Ectodermal cell (in vitro differentiated cells): ENCODE measurements around the gene CADPS.

Experiments
- H3K27ac ChIP-seq: 2 replicates; pipeline ENCODE4 v1.7.0; 2013; ENCODE audit warnings: mild to moderate bottlenecking, low read depth, low read length; ENCODE audit not compliant: insufficient read depth, poor library complexity, severe bottlenecking
- H3K27me3 ChIP-seq: 2 replicates; pipeline ENCODE4 v1.7.0; 2013; ENCODE audit warnings: mild to moderate bottlenecking, low read length; ENCODE audit not compliant: insufficient read depth, control insufficient read depth, poor library complexity, severe bottlenecking
- H3K36me3 ChIP-seq: one replicate; pipeline ENCODE4 v1.7.0; 2013; ENCODE audit warnings: low read length; ENCODE audit not compliant: control insufficient read depth, insufficient read depth
- H3K4me1 ChIP-seq: one replicate; pipeline ENCODE4 v1.7.0; 2013; ENCODE audit warnings: low read length; ENCODE audit not compliant: control insufficient read depth, insufficient read depth
- H3K4me3 ChIP-seq: 2 replicates; pipeline ENCODE4 v1.7.0; 2013; ENCODE audit warnings: low read depth, low read length, control low read depth; ENCODE audit not compliant: insufficient read depth
- H3K9me3 ChIP-seq: 2 replicates; pipeline ENCODE4 v1.7.0; 2013; ENCODE audit warnings: mild to moderate bottlenecking, low read length, moderate library complexity; ENCODE audit not compliant: control insufficient read depth
- WGBS, 2 experiments: methylation state at CpG; one replicate each; pipeline ENCODE4 v1.1.7; 2013; ENCODE audit warnings: missing lambda C conversion rate in 2 of 2; 5-methylcytosine and 5-hydroxymethylcytosine counted together

The CADPS gene

DNA sequence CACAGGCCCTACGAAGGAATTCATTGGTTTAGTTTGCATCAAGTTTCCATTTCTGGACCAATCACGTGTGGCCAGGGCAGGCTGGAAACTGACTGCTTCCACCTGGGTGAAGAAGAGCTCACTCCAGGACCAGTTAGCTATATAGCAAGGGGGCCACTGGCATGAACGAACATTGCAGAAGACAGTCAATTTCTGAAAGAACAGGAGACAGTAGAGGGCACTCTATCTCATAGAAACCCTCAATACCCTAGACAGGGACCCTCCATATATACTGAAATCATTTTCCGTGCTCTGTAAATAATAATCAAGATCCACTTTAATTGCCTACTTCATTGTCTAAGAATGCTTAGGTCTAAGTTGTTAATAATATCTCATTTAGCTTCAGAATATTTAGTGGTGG lies 215.6 kb downstream of the CADPS start:
- Histone ChIP-seq H3K4me3 (no peak overlapping the region), H3K27ac (no peak overlapping the region), H3K4me1 (no peaks in the 10 kb centered on the region), H3K9me3 (no peaks in the 10 kb centered on the region), H3K36me3 (no peaks in the 10 kb centered on the region), H3K27me3 (no peaks in the 10 kb centered on the region)
- WGBS, 2 experiments = 74% methylated on average over 4 of the region's 4 CpGs

DNA sequence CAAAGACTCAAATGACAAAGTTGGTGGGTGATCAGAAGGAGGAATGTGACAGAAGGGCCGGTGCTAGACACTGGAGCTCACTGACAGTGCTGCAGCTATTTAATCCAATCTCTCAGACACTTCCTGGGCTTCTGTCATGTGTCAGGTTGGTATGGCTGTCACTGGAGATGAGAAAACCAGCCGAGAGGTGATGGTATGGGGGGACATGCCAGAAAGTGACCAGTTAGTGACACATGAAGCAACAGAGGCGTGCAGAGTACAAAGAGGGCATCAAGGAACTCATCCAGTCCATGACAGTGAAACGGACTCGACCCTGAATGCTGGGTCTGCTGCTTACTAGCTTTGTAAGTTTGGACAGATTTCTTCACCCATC lies 219.5 kb downstream of the CADPS start:
- Histone ChIP-seq H3K4me3 (no peak overlapping the region), H3K27me3 (no peaks in the 10 kb centered on the region), H3K4me1 (no peaks in the 10 kb centered on the region), H3K36me3 (no peaks in the 10 kb centered on the region), H3K27ac (no peak overlapping the region), H3K9me3 (no peaks in the 10 kb centered on the region)
- WGBS, 2 experiments = 93% methylated on average over 5 of the region's 5 CpGs

DNA sequence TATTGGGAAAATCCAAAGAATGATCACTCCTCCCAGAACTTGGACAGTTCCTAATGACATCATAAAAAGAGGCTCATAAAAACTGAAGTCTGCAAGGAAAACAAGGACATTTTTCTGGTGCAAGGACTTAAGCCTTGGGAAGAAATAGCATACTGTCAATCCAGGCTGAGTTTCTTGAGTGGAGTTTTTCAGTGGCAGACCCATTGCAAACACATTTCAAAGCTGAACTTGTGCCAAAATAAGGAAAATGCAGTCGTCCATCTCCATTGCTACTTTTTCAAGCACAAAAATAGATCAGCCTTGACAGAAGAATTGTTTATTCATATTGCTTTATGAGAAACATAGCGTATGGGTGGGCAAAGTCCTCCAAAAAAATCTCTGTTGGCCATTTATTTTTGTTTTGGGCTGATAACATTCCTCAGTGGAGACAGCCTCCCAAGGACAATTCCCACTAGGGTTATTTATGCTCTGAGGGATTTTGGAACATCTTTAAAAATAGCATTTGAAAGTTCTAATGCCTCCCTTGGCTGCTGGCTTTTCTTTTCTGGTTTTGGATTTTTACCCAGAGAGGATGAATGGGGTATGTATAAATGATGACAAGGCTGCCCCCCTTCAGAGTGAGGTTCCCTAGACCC lies 220.0 kb downstream of the CADPS start:
- Histone ChIP-seq H3K9me3 (no peaks in the 10 kb centered on the region), H3K36me3 (no peaks in the 10 kb centered on the region), H3K27me3 (no peaks in the 10 kb centered on the region), H3K4me3 (no peak overlapping the region), H3K4me1 (no peaks in the 10 kb centered on the region), H3K27ac (no peak overlapping the region)
- WGBS, 2 experiments = 94 to 100% methylated on average over 2 of the region's 2 CpGs

DNA sequence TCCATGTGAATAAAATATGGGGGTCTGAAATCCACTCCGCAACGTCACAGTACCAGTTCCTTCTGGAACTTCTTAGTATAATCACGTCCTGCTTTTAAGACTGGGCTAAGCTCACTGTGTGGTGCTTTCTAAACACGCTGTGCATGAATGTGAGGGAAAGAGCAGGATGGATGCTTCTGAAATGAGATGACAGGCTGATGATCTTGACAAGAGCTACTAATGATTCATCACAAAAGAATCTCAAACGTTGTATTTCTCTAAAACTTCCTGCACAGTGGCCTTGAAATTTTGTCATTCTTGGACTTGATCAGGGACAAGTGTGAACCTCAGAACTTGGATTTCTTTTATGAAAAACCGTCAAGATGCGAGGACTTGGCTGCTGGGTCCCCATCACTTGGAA lies 221.4 kb downstream of the CADPS start:
- Histone ChIP-seq H3K4me3 (no peak overlapping the region), H3K27ac (no peak overlapping the region), H3K9me3 (no peaks in the 10 kb centered on the region), H3K27me3 (no peaks in the 10 kb centered on the region), H3K36me3 (no peaks in the 10 kb centered on the region), H3K4me1 (no peaks in the 10 kb centered on the region)
- 81 to 82% methylated on average over 7 of the region's 7 CpGs for WGBS, 2 experiments

DNA sequence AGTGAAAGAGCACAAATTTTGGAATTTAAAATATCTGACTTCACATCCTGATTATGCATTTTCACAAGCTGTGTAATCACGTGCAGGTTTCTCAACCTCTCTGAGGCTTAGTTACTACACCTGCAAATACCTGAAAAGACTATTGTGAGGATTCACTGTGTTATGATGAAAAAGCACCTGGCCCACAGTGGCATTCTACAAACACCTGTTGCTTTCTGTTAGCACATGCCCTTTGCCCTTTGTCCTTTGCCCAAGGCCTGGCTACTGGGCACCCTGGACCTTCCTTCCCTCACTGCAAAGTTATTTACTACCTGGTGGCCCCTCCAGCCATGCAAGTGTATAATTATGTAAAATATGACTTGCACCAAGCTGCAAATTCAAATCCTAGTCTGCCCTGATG lies 227.5 kb downstream of the CADPS start:
- Histone ChIP-seq H3K27ac (no peak overlapping the region), H3K27me3 (no peaks in the 10 kb centered on the region), H3K4me3 (no peak overlapping the region), H3K36me3 (no peaks in the 10 kb centered on the region), H3K4me1 (no peaks in the 10 kb centered on the region), H3K9me3 (no peaks in the 10 kb centered on the region)
- 90 to 100% methylated on average over 1 of the region's 1 CpG for WGBS, 2 experiments

DNA sequence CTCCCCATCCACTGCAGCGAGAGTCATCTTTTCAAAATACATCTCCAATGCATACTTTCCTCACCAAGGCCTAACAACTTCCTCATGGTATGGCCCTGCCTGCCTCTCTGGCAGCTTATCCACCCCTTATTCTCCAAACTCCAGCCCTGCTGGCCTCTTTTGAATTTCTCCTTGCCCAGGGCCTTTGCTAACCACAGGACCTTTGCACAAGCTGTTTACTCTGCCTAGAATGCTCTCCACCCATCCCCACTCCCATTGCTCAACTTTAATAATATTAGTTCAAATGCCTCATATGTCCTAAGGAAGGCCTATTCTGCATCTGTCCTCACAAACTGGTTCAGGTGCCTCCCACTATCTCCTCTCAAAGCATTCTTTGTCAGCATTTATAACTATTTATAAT lies 230.7 kb downstream of the CADPS start:
- H3K27ac ChIP-seq = no peak overlapping the region
- no peaks in the 10 kb centered on the region for H3K4me1 ChIP-seq
- no peak overlapping the region for H3K4me3 ChIP-seq
- H3K9me3 ChIP-seq = no peaks in the 10 kb centered on the region
- no peaks in the 10 kb centered on the region for H3K36me3 ChIP-seq
- no peaks in the 10 kb centered on the region for H3K27me3 ChIP-seq
- 94 to 97% methylated on average over 1 of the region's 1 CpG for WGBS, 2 experiments

DNA sequence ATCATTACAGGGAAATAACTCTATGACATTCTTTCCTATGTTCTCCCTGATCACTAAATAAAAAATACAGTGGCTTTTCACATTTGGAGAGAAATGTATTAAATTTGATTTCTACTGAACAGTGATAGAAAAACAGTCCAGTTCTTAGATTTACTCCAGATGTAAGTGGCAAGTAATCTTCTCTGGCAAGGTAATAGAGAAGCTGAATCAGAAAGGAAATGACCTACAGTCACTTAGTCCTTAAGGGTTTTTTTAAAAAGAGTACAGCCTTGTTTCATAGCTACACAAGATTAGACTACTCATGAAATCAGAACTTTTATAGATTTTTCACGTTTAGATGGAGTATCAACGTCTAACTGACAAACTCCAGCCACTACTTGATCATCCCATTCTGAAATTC lies 236.9 kb downstream of the CADPS start:
- H3K9me3 ChIP-seq = no peaks in the 10 kb centered on the region
- H3K27ac ChIP-seq = no peak overlapping the region
- WGBS, 2 experiments = 89% methylated on average over 2 of the region's 2 CpGs
- H3K27me3 ChIP-seq = no peaks in the 10 kb centered on the region
- H3K4me3 ChIP-seq = no peak overlapping the region
- H3K36me3 ChIP-seq = no peaks in the 10 kb centered on the region
- no peaks in the 10 kb centered on the region for H3K4me1 ChIP-seq

DNA sequence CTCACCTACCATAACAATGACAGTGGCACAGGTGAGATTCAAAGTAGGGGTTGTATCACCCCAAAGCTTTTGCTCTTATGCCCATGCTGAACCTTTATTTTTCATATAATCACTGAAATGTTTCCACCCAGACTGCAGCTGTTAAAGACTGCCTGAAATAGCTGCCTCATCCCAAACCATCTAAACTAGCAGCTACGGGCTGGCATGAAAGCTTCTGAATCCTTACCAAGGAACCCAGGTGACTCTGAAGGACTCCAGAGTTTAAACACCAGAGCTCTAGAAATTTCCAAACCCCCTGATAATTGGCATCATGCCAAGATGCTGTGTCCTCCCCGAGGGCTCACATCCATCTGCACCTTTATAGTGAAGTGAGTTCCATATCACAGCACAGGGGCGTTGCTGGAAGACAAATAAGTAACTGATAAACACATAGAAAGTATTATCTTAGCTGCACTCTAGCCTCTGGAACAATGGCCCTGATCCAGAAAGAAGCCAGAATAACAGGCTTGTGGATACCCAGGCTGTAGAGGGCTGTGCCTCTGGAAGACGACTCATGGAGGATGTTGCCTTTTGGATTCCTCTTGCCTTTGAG lies 238.9 kb downstream of the CADPS start:
- 81 to 83% methylated on average over 4 of the region's 4 CpGs for WGBS, 2 experiments

DNA sequence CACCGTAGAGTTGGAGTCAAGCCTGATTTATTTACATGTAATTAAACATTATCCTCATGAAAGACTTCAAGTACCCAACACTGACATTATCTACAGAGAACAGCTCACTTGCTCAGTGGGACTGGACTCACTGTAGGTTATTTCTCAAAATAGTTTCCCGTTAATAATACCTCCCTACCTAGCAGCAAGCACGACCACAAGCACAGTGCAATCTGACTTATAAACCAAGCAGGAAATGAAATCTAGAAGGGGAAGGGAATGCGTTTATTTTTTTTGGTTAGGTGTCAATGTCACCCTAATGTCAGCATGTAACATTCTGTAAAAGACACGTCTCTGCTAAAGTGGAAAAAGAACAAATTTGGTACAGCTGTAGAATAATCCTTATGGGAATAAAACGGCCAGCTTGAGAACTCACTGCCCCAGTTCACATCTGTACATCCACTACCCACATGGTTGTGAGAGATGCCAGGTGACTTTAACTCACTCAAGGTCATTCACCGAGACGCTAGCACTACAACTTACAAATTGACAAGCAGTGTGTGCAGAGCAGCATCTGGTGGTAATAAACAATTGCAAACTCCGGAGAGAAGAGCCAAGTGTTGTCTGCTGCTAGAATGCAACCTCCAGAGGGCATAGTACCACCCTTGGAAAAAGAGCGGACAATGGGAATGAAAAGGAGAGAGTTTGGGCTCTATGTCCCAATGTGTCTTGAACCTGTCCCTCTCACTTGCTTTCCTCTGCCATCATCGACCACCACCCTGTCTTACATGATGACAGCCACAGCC lies 242.5 kb downstream of the CADPS start:
- no peak overlapping the region for H3K27ac ChIP-seq
- H3K36me3 ChIP-seq = no peaks in the 10 kb centered on the region
- H3K4me1 ChIP-seq = no peaks in the 10 kb centered on the region
- WGBS, 2 experiments = 87 to 88% methylated on average over 11 of the region's 11 CpGs
- no peak overlapping the region for H3K4me3 ChIP-seq
- no peaks in the 10 kb centered on the region for H3K27me3 ChIP-seq
- H3K9me3 ChIP-seq = no peaks in the 10 kb centered on the region

More for the DNA sequence above, 238.9 kb downstream of the CADPS start:
- H3K4me1 ChIP-seq = no peaks in the 10 kb centered on the region
- no peaks in the 10 kb centered on the region for H3K9me3 ChIP-seq
- H3K4me3 ChIP-seq = no peak overlapping the region
- no peak overlapping the region for H3K27ac ChIP-seq
- no peaks in the 10 kb centered on the region for H3K27me3 ChIP-seq
- no peaks in the 10 kb centered on the region for H3K36me3 ChIP-seq

DNA sequence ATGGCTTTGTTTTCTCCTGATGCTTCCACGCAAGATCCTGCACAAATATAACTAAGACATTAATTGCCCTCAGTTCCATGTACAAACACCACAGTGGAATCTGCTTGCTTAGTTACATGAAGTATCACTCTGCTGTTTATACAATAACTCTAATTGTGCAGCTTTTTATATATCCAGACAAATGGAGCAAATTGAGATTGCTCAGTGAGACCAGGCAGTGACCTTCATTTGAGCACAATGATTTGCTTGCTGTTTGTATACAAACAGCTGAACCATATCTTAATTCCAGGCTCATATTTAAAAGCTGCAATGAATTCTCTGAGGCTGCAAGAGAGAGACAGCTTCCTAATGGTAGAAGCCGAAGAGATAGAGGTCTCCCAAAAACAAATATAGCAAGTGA lies 243.7 kb downstream of the CADPS start:
- Histone ChIP-seq H3K4me3 (no peak overlapping the region), H3K27me3 (no peaks in the 10 kb centered on the region), H3K36me3 (no peaks in the 10 kb centered on the region), H3K9me3 (no peaks in the 10 kb centered on the region), H3K27ac (no peak overlapping the region), H3K4me1 (no peaks in the 10 kb centered on the region)
- WGBS, 2 experiments = 95 to 98% methylated on average over 2 of the region's 2 CpGs
